Measurements from ENCODE around the gene IMMT.

DNA sequence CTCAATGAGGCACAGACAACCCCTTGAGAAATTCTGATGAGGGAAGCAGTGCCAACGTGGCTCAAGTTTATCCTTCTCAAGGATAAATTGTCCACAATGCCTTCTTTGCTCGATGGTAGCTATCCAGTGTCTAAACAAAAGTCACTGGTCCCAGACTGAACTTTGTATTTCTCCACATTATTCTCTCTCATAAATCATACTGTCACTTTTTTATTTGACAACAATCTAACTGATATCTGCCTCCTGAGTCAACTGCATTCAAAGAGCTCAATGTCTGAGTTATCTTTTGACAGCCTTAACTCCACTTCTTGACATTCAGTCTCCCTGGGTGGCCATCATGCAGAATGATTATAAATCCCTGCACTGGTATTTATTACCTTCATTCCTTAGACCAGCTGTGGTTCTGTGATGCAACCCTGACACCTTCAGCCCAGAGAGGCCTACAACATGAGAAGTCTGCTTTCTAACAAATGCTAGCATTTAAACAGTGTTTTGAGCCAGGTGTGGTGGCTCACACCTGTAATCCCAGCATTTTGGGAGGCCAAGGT lies 38.2 kb downstream of the IMMT start:
- no peak for TF ChIP-seq GATA2 (IDR thresholded peaks at IDR 0.05; ENCODE audit: low read depth, low read length)
- TF ChIP-seq GATA3 (IDR thresholded peaks at IDR 0.05; ENCODE audit: low read depth, low read length): no peak

Measured in SH-SY5Y (cell line).